HG02763 (cell line): Measurements from ENCODE around the gene SLC9A9.
"Not testable (repeated sequence)": the region's sequence is repeated elsewhere in the genome, so short reads cannot be mapped to it uniquely, and the experiment has no call there.

Experiments
- ATAC-seq: cut with Tn5 transposase; IDR thresholded peaks from one replicate; pipeline ENCODE4 v1.9.1; 2021; ENCODE audit warnings: mild to moderate bottlenecking, moderate library complexity; ENCODE audit not compliant: unreplicated experiment

The SLC9A9 gene

DNA sequence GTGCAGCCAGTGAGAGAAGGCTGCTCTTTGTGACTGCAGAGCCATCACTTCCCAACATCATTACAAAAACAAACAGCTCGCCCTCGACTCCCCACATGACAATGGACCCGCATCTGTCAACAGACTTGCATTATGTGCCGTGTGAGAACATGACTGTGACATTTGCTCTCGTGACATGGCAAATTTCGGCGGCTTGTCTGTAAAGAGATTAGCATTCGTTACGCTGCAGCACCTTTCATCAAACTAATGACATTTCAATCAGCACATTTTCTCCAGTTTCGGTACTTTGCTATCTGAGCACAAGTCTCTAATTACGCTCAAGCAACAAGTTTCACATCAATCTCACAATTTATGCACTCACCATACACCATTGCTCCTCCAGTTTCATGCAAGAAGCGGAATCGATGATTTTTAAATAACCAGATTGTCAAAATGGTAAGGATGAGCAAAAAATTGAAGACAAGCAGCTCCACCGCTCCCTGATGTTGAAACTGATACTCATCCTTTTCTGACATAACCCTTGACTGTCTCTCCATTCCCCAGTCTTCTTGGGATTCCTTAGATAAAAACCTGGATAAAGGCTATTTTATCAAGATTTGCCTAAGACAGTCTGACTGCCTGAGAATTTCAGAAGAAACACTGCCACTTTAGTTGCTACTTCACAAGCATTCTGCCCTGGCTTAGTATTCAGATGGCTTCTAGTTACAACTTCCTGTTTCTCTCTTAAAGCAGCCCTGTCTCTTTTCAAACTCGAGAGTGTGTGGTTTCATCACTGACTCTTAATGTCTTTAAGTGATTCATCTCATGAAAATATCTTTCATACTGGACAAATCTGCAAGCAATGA is at the start of gene SLC9A9:
Gene SLC9A9 (minus strand): TSS at position 682 of the 845 bp plus-strand sequence. CDS start 146 bp downstream, at position 536.
- ATAC-seq, result peak; percentile 89

DNA sequence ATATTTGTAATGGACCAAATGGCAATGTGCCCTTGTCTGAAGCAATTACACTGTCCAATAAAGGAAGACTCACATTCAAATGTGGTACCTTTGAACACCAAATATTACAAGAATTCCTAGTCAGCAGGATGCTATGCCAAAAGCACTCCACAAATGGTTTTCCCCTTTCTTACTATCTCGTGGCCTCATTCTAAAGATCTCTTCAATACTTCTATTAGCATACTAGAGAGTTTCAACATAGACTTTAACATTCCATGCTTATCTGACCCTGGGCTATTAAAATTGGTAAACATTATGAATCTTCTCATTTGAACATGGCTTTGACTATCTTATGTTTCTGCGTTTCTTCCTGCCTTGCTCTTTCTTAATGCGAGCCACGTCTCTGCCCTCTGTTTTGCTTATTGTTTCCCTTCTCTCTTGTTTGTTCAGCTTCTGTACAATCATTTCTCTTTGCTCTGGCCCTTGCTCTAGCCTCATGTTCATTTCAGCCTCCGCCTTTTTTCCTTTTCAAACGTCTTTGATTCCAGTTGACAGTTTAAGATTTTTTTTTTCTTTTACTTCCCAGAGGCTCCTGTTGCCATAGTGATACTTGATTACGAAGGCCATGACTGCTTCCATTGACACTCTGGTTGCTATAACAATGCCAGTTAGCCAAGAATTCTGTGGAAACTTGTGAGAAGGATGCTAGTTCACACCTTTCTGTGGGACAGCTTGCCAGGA is 49.5 kb upstream of the SLC9A9 start:
- no peak for ATAC-seq

DNA sequence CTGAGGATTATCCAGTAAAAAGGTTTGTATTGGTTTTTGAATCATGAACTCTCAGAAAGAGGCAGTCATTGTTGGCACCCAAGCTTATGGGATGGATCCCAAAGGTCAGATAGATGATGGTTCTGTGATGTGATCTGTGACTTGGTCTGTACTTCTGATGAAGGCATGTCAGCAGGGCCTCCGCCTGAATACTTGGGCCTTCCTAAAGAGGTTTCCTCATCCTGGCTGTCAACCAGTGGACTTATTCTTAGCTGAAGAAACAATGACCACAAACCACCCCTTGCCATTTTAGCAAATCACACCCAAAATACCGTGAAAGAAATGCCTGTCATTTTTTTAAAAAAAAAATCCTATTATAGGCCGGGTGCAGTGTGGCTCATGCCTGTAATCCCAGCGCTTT is 48.2 kb upstream of the SLC9A9 start:
- no peak for ATAC-seq

DNA sequence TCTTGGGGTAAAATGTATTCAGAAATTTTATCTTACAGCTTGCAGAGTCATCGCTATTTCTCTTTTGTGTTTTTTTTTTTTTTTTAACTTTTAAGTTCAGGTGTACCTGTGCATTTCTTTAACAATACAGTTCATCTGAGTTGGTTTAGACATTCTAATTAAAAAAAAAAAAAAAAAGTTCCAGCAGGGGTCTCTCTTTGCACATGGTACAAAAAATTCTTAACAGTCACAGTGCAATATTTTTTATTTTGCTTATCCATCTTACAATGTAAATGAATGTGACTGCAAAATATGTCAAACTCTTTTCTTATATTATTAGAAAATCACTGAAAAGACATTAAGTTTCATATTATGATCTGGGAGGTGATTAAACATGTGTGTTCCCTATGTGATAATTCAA is 47.5 kb upstream of the SLC9A9 start:
- ATAC-seq, result no peak

DNA sequence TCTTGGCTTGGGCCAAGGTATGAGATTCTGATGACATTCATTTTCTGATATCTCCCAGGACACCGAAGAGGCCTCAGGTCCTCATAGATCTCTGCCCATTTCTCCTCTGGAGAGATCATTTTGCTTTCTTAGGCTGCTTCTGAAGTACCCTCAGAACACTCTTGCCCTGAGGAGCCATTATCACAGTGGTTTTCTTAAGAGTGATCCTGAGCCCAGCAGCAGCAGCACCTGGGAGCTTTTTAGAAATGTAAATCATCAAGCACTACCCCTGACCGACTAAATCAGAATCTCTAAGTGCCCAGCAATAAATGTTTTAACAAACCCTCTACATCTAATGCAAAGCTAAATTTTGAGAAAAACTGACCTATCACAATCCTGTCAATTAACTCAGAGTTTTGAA is 40.6 kb upstream of the SLC9A9 start:
- ATAC-seq, result no peak

DNA sequence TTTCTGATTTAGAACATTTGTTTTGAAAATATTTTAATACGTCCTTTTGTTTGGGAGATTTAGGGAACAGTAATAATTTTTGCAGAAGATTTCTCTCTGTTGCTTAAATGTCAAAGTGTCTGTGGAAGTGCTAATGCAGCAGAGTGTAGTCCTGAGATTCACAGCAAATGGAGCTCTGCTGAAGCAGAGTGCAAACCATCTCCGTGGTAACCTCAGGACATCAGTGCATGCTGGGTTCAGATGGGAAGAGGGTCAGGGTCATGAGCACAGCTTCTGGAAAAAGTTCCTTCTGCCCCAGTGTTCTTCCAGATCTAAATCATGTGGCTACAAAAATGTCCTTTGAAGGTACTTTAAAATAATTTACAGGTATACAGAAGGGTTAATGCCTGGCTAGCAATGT is 39.9 kb upstream of the SLC9A9 start:
- no peak for ATAC-seq

DNA sequence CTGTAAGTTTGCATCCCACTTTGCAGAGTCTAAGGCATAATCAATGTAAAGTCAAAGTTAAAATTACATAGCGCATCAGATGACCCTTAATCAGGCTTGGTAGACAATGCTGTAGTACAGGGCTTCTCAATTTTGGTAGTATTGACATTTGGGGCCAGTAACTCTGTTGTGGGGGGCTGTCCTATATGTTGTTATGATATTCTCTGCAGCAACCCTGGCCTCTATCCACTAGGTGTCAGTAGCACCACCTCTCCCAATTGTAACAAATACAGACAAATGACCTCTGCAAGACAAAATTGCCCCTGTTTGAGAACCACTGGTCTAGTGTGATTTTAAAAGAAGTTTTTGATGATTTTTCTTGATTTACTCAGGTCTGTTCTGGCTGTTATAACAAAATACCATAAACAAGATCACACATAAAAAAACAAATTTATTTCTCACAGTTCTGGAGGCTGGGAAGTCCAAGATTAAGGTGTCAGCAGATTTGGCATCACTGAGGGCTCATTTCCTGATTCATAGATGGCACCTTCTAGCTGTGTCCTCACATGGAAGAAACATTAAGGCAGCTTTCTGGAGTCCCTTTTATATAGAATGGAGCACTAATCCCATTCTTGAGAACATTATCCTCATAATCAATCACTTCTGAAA is 37.6 kb upstream of the SLC9A9 start:
- ATAC-seq, result peak; percentile 86

DNA sequence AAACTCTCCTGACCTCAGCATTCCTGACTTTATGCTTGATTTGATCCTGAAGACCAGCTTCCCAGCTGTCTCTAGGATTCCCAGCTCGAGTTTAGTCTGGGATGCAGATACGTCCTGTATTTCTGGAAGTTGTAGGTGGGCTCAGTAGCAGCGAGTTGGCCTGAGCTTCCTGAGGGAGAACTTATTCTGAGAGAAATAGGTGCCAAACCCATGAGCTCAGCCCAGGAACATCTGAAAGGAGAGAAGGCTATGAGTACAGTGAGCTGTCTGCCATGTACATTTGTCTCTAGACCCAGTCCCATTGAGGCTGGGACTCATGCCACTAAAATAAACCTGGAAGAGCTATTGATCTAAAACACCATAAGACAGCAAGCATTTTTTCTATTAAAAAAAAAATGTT is 36.6 kb upstream of the SLC9A9 start:
- ATAC-seq, result no peak

DNA sequence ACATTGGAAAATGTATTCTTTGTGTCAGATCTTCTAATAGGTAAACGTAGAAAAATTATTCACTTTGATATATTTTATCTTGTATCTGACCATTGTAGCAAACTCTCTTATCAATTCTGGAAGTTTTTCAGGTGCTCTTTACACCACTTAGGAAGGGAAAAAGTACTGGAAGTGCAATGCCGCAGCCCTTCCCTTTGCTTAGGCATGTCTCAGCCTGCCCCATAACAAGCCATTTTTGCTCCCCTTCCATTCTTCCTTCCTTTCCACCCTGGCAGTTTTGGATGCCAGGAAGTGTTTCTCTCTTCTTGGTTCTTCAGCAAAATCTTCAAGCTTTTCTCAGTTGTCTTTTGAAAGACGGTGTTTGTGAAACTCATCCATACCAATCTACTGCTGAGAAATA is 34.9 kb upstream of the SLC9A9 start:
- no peak for ATAC-seq

DNA sequence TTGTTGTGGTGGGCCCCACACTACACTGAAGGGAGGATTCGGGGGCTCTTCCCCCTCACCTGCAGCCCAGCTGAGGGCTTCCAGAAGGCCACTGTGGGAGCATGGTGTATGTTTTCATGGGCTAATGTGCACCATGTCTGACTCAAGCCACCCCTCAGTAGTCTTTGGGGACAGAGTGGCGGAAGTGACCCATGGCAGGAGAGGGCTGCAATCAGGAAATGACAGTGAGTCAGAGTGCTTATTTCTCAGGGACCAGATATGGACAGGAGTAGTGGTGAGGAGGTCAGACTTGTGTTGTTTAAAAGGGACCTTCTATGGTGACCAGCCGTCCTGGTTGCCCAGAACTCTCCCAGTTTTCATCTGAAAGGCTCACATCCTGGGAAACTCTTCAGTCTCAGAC is 32.8 kb upstream of the SLC9A9 start:
- no peak for ATAC-seq

DNA sequence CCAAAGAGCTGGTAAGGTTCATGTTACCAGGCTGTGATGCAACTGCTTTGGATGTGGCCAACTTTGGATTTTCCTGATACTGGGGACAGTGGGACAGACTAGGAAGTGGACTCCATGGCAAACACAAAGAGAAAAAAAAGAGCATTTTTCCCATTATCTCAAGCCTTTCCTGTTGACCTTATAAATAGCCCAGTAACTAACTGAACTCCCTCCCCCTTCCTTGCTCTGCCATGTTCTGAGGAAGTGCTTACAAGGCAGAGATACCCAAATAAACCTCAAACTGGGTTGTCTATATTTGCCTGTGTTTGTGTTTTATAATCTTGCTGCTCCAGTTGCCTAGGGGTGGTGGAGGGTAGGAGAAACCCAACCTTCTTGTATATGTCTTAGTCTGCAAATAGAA is 27.3 kb upstream of the SLC9A9 start:
- ATAC-seq, result no peak

DNA sequence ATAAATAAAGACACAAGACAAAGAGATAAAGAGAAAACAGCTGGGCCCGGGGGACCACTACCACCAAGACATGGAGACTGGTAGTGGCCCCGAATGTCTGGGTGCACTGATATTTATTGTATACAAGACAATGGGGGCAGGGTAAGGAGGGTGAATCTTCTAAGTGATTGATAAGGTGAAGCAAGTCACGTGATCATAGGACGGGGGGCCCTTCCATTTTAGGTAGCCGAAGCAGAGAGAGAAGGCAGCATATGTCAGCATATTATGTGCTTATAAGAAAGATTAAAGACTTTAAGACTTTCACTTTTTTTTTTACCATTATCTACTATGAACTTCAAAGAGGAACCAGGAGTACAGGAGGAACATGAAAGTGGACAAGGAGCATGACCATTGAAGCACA is 25.3 kb upstream of the SLC9A9 start:
- ATAC-seq, result not testable (repeated sequence)

DNA sequence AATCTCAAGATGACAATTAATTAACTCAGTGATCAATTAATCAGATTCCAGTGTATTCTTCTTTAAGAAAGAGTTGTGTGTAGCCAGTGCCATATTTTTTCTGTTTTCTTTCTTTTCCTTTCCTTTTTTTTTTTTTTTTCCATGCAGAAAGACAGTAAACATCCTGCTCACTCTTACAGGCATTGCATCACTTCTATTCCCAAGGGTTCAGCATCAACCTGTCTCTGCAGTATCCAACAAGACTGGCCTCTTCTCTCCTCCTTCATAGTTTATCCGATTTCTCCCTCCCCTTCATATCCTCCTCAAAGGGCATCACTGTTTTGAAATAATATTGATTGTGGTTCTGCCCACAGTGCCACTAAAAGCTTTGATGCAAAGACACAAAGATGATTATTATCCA is 17.0 kb upstream of the SLC9A9 start:
- no peak for ATAC-seq

DNA sequence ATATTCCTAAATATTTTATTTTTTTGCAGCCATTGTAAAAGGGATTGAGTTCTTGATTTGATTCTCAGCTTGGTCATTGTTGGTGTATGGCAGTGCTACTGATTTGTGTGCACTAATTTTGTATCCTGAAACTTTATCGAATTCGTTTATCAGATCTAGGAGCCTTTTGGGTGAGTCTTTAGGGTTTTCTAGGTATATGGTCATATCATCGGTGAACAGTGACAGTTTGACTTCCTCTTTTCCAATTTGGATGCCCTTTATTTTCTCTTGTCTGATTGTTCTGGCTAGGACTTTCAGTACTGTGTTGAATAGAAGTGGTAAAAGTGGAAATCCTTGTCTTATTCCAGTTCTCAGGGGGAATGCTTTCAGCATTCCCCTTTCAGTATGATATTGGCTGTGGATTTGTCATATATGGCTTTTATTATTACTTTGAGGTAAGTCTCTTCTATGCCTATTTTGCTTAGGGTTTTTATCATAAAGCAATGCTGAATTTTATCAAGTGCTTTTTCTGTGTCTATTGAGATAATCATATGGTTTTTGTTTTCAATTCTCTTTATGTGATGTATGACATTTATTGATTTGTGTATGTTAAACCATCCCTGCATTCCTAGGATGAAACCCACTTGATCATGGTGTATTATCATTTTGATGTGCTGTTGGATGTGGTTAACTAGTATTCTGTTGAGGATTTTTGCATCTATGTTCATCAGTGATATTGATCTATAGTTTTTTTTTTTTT is 11.4 kb upstream of the SLC9A9 start:
- no peak for ATAC-seq

DNA sequence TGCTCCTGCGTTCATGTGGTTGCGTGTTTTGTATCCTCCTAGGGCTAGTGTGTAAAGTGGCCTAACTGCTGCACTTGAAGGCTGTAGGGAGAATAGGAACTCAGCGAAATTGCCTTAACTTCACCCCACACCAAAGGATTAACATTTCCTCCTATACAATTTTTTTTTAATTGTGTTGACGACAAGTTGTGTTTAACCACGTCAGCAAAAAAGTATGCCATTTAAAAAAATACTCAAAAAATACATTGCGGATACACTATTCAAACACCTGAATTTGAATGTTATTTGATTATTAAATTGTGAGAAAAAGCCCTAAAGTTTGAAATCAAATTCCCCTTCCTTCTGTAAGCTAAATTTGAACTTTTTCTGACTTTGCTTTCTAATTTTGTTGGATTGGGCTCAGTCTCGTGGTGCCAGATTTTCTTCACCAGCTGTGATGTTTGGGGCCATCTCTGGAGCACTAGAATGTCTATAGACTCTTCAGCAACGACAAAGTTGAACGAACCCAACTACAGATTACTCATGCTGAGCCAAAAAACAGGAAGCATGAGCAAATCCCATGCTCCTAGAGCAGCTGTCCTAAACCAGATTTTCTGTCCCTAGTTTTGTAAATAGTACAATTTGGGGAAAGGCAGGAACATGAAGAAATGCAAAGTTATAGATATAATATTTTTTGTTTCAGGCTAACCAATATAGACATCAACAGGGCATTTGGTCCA is 8.1 kb upstream of the SLC9A9 start:
- no peak for ATAC-seq

DNA sequence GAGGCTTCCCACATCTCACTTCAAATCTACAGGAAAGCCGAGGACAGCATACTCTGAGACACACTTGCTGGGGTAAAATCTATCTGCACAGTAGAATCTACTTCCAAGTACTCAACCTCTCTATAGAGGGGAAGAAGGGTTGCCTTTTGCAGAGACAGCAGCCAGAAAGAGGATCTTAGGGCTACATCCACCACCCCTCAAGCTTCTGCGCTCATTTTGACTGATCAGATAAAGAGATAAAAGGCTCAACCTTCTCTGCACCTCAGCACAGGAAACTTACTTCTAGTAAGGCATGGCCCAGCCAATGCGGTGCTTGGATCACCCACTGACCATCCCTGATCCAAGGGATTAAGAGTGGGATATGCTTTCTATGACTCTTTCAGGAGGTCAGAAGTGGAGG is 6.9 kb upstream of the SLC9A9 start:
- ATAC-seq, result no peak

DNA sequence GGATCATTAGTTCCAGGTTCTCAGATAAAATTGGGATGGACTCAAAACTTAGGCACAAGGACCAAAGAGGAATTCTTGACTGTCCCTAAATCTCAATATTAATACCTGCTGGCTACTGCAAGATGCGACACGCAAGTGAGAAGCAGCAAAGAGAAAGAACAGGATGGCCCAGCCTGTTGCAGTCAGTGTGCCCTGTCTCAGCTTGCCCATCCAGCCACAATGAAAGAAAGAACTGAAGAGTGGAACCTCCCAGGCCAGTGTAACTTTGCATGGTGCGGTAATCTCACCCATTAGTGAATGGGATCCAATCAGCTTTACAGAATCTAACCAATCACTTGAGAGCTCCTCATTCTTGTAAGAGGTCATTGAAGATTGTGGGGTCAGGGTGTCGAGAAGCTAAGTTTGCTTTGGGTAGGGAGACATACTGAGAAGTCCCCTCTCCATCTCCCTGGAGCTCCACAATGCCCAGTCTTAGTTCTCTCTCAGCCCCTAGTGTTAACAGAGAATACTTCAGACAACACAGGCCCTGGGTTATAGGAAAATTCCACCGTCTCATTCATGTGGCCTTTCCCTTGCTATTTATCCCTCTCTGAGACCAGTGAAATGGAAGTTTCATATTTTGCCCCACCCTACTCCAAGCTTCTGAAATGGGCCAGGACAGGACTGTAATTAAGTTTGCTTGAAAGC is 3.2 kb upstream of the SLC9A9 start:
- no peak for ATAC-seq

DNA sequence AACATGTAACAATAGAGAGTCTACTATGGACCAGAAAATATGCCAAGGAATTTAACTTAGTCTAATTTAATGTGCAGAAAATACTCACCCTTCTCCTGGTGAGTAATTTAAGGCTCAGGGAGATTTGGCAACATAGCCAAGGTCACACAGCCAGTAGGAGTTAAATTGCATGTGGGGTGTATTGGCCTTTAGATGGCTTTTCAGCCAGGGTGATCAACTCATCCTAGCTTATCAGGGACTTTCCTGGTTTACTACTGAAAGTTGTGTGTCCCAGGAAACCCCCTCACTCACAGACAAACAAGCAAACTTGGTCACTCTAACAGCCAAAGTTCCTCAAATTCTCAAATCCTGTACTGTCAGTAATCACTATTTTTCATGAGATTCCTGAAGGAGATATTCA is 2.6 kb upstream of the SLC9A9 start:
- ATAC-seq, result no peak

DNA sequence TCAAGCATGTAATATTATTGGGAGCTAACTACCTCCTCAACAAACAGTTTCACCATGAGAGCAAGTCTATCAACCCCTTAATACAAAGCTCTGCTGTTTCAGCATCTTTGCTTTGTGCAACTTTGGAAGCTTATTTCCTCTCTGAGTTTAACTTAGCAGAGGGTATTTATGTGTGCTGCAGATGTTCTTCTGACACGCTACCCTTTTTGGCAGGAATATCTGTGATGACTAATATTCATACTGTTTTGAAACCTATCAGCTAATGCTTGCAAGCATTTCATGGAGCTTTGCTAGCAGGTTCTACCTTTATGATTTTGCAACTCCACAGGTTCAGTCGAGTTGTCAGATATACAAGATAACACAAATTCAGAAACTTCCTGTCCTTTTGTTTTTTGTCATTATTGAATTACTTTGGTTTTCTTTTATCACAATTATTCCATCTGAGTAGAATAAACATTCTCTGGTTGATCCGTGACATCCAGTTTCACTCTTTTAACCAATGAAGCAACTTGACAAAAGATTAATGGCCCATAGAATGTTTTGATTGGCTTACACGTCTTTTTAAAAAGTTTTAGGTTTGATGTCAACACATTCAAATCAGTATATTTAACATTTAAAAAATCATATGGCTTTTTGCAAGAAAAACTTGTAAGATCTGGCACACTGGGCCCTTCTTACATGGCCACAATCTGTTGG is 1.7 kb upstream of the SLC9A9 start:
- no peak for ATAC-seq
